Measurements from ENCODE around the gene GTPBP10.
"Not testable (repeated sequence)": the region's sequence is repeated elsewhere in the genome, so short reads cannot be mapped to it uniquely, and the experiment has no call there.

Gene GTPBP10

DNA sequence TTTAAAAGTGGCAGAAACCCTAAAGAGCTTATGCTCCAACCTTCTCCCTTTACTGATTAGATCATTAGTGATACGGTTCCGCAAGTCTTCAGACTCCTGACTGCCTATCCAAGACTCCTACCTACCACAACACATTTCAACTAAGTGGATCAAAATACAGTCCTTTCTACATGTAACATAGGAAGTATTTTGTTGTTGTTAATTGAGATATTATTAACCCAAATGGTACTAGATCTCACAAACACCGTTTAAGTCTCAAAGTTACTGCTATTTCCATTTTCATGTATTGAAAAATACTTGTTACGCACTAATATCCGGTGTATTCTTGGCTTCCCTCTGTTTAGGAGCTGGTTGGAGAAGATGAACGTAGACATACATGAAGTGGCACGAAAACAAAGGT lies 26.5 kb upstream of the GTPBP10 start:
- H3K27ac ChIP-seq, result no peak overlapping the region
- TF ChIP-seq, protein P1, sequence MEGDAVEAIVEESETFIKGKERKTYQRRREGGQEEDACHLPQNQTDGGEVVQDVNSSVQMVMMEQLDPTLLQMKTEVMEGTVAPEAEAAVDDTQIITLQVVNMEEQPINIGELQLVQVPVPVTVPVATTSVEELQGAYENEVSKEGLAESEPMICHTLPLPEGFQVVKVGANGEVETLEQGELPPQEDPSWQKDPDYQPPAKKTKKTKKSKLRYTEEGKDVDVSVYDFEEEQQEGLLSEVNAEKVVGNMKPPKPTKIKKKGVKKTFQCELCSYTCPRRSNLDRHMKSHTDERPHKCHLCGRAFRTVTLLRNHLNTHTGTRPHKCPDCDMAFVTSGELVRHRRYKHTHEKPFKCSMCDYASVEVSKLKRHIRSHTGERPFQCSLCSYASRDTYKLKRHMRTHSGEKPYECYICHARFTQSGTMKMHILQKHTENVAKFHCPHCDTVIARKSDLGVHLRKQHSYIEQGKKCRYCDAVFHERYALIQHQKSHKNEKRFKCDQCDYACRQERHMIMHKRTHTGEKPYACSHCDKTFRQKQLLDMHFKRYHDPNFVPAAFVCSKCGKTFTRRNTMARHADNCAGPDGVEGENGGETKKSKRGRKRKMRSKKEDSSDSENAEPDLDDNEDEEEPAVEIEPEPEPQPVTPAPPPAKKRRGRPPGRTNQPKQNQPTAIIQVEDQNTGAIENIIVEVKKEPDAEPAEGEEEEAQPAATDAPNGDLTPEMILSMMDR (conservative IDR thresholded peaks at IDR 0.05), result no peak

DNA sequence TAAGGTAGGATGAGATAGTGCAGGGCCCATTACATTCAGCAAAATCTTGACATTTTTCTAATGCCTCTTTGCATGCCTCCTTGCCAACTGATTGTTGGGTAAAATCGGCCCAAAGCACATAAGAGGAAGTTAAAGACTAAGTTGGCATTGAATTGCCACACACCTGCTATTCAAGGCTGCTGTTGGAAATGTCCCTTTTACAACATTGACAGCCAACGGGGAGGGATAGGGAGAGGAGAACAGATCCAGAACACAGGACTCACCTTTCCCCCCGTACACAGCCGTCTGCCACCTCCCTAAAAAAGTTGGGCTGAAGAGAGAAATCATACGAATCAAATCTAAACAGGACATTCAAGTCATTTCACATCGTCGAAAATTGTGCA lies 26.1 kb upstream of the GTPBP10 start:
- TF ChIP-seq, protein P1 (conservative IDR thresholded peaks at IDR 0.05), result no peak
- H3K27ac ChIP-seq, result no peak overlapping the region

DNA sequence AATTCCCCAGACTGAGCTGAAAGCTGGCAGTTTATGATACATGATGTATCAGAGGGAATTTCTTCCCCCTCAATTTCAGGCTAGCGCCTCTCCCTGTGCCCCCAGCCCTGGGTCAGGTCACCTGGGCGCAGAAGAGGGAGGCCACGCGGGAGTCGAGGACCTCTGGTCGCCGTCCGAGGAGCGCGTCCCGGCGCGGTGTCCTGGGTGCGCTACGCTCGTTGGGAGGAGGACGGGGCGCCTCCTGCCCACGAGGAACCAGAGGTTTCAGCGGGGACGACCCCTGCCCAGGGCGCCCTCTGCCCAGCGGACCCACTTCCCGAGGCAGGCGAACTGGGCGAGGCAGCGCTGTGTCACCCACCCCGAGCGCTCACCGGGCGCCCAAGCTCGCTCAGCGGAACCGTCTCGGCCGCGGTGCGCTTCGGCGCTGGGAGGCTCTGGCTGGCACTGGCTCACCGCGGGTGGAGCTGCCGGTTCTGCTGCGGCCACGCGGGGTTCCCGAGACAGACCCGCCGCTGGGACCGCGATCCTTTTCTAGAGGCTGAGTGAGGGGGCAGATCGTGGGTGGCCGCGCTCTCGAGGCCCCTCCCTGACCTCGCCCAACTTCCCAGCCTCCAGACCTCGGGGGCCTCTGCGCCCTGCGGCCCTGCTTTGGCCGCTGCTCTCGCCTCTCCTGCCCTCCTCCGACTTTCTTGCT lies 25.6 kb upstream of the GTPBP10 start, which contains the start of gene FAM237B:
Gene FAM237B (minus strand): TSS at position 504 of the 694 bp plus-strand sequence. CDS start 1,556 bp downstream, outside the sequence.
- H3K27ac ChIP-seq, result no peak within 1 kb of the TSS
- TF ChIP-seq, protein P1 (conservative IDR thresholded peaks at IDR 0.05), result no peak

DNA sequence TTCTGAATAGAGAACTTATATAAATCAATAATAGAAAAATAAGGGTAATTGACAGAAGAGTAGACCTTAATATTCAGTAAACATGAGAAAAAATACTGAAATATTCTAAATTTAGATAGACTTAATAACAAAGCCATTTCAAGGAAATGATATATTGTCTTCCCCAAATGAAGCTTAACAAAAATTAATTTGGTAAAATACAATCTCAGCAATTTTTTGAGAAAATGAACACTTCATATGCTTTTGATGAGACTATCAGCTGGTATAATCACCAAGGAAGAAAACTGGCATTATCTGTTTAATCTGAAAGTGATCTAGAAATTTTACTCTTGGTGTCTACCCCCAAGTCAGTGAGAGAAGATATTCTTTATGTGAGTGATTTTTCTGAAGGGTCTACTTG lies 23.7 kb upstream of the GTPBP10 start:
- TF ChIP-seq, protein P1 (conservative IDR thresholded peaks at IDR 0.05), result no peak
- no peak overlapping the region for H3K27ac ChIP-seq

DNA sequence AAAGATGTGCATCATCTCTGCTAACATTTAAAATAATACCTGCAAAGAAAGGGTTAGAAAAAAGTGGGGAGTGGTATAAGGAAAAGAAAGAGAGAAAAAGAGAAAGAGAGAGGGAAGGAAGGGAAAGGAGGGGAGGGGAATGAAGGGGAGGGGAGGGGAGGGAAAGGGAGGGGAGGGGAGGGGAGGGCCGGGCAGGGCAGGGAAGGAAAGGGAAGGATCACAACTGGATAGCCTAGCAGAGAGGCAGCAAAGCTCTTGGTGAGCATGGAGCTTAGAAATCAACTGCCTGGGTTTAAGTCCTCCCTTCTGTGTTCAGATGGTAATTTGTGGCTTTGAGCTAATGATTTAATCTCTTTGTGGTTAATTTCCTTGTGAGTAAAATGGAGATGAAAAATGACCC lies 20.0 kb upstream of the GTPBP10 start:
- TF ChIP-seq, protein P1 (conservative IDR thresholded peaks at IDR 0.05), result no peak

DNA sequence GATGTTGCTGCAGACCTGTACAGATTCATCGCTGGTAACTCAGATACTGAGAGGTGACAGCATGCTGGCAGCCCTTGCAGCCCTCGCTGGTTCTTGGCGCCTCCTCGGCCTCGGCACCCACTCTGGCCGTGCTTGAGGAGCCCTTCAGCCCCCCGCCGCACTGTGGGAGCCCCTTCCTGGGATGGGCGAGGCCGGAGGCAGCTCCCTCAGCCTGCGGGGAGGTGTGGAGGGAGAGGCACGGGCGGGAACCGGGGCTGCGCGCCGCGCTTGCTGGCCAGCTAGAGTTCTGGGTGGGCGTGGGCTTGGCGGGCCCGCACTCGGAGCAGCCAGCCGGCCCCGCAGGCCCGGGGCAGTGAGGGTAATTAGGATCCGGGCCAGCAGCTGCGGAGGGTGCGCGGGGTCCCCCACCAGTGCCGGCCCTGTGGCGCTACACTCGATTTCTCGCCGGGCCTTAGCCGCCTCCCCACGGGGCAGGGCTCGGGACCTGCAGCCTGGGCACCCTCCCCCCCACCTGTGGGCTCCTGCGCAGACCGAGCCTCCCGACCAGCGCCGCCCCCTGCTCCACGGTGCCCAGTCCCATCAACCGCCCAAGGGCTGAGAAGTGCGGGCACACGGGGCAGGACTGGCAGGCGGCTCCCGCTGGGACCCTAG lies 12.2 kb upstream of the GTPBP10 start:
- H3K27ac ChIP-seq, result no peak overlapping the region
- TF ChIP-seq, protein P1 (conservative IDR thresholded peaks at IDR 0.05), result no peak

More for the DNA sequence above, 20.0 kb upstream of the GTPBP10 start:
- H3K27ac ChIP-seq, result no peak overlapping the region

DNA sequence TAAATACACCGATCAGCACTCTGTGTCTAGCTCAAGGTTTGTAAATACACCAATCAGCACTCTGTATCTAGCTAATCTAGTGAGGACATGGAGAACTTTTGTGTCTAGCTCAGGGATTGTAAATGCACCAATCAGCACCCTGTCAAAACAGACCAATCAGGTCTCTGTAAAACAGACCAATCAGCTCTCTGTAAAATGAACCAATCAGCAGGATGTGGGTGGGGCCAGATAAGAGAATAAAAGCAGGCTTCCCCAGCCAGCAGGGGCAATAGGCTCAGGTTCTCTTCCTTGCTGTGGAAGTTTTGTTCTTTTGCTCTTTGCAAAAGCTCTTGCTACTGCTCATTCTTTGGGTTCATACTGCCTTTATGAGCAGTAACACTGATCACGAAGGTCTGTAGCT lies 11.6 kb upstream of the GTPBP10 start:
- H3K27ac ChIP-seq, result not testable (repeated sequence)

DNA sequence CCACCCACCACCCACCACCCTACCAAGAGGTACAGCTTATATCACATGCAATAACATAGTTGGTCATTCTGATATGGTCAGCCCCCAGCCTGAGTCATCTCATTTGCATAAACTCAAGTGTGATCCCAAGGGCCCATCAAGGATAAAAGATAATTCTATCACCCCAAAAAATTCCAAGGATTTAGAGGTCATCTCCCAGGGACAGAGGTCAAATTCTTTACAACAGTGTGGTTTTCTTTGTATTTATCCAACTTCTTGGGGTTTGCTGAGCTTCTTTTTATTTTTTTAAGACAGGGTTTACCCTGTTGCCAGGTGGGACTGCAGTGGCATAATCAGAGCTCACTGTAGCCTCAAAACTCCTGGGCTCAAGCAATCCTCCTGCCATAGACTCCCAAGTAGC lies 9.4 kb upstream of the GTPBP10 start:
- TF ChIP-seq, protein P1 (conservative IDR thresholded peaks at IDR 0.05), result no peak
- no peak overlapping the region for H3K27ac ChIP-seq
